Stimulated activated CD4-positive, alpha-beta T cell treated with anti-CD3 and anti-CD28 coated beads, Interleukin-2, amount 100 ng/mL, for 24 hours (primary cell): Measurements from ENCODE around the gene MIA2.
"Not testable (repeated sequence)": the region's sequence is repeated elsewhere in the genome, so short reads cannot be mapped to it uniquely, and the experiment has no call there.

Experiments
- DNase-seq, 2 donors: peaks; one replicate each; pipeline ENCODE4 v3.0.0-alpha.2; 2020

The MIA2 gene

DNA sequence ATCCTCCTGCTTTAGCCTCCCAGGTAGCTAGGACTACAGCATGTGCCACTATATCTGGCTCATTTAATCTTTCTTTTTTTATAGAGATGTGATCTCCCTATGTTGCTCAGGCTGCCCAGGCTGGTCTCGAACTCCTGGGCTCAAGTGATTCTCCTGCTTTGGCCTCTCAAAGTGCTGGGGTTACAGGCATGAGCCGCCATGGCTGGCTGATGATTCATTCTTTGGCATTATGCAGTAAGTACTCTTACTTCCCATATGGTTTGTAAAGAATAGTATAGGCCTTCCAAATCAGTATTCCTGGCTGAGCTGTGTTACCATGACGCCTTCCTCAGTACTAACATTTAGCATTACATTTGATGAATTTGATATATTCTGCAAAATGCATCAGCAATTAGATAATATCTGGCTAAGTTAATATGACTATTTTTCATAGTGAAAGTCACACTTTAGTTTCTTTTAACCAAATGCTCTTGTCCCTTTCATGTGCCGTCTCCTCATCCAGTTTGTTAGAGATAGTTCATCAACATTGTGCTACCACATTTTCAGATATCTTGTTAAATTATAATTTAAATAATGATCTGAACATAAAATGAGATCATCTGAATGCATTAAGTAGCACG is 3.2 kb upstream of the MIA2 start:
- DNase-seq: peak in 1 of 2 donors; percentile 21

DNA sequence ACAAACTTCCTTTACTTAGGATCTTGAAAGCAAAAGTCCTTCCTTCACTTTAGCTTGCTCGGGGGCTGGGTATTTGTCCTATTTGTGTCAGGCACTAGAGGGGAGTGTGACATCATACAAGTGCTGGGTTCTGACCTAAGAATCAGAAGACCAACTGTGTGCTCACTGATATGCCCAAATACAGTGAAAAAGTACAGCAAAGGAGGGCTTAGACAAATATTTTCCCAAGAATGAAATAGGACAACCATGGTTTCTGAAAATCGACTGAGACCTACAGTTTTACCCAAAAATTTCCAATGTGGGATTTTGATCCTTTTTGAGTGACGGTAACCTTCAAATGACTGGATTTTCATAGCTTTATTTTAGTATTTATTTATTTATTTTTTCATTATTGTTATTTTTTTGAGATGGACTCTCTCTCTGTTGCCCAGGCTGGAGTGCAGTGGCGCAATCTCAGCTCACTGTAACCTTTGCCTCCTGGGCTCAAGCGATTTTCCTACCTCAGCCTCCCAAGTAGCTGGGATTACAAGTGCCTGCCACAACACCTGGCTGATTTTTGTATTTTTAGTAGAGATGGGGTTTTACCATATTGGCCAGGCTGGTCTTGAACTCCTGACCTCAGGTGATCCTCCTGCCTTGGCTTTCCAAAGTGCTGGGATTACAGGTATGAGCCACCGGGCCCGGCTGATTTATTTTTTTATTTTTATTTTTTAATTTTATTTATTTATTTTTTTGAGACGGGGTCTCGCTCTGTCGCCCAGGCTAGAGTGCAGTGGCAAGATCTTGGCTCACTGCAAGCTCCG is 1.8 kb upstream of the MIA2 start:
- DNase-seq: peak in 1 of 2 donors; percentile 15

DNA sequence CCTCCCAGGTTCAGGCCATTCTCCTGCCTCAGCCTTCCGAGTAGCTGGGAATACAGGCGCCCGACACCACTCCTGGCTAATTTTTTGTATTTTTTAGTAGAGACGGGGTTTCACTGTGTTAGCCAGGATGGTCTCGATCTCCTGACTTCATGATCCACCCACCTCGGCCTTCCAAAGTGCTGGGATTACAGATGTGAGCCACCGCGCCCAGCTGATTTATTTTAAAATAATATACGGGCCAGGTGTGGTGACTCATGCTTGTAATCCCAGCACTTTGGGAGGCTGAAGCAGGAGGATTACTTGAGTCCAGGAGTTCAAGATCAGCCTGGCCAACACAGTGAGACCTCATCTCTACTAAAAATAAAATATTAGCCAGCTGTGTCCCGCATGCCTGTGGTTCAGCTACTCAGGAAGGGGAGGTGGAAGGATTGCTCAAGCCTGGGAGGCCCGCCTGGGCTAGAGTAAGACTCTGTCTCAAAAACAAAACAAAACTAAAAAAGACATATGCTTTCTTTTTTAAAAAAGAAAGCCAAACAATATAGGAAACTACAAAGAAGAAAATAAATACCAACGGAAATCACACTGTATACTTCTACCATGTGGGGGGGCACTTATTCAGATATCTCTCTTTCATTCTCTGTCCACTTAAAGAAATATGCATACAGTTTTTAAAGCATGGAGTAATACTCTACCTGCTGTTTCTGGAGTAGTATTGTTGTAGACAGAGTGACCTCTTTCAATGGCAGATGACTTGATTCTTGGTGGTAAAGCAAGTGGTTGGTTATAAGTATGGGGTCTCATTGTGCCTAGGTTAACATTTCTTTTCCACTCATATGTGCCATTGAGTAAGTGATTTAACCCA is 930 bp upstream of the MIA2 start:
- DNase-seq: no peak

DNA sequence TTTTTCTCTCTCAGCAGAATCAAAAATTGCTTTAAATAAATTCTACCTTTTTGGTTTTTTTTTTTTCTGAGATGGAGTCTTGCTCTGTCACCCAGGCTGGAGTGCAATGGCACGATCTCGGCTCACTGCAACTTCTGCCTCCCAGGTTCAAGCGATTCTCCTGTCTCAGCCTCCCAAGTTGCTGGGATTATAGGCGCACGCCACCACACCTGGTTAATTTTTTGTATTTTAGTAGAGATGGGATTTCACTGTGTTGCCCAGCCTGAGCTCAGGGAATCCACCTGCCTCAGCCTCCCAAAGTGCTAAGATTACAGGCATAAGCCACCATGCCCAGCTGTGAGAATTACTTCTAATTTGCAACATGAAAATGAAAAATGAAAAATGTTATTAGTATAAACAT is 1.3 kb downstream of the MIA2 start:
- DNase-seq: not testable (repeated sequence)

DNA sequence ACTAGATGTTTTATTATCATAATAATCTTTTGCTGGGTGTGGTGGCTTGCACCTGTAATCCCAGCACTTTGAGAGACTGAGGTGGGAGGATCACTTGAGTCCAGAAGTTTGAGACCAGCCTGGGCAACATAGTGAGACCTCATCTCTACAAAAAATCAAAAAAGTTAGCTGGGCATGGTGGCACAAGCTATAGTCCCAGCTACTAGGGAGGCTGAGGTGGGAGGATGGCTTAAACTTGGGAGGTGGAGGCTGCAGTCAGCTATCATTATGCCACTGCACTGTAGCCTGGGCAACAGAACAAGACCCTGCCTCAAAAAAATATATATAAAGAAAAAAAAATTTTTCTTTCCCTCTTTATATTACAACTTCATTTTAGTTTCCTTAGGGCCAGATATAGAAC is 1.8 kb downstream of the MIA2 start:
- DNase-seq: not testable (repeated sequence)

DNA sequence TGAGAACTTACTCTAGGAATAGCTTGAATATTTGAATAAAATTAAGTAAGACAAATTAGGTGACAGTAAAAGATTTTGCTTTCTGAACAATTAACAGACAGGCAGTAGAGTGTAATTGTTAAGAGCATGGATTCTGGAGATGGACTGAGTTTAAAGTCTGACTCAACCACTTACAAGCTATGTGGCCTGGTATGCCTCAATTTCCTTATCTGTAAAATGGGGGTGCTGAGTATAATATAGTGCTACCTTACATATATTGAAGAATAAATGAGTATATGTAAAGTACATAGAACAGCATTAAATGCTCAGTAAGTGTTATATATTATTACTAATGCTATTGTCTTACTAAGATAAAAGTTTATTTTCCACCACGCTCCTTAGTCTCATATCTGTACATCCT is 7.1 kb downstream of the MIA2 start:
- no peak for DNase-seq

DNA sequence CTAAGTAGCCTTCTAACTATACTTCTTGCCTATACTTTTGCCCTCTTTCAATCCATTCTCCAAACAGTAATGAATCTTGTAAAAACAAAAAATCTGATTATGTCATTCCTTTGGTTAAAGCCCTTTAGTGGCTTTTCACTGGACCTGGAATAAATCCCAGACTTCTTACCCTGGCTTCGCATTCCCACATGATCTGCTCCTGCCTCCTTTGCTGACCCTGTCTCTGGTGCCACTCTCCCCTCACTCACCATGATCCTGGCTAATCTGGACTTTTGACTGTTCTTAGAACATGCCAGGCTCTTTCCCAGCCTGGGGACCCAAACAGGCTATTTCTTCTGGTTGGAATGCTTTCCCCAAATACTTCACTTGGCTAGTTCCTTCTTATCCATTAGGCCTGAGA is 7.9 kb downstream of the MIA2 start:
- no peak for DNase-seq

DNA sequence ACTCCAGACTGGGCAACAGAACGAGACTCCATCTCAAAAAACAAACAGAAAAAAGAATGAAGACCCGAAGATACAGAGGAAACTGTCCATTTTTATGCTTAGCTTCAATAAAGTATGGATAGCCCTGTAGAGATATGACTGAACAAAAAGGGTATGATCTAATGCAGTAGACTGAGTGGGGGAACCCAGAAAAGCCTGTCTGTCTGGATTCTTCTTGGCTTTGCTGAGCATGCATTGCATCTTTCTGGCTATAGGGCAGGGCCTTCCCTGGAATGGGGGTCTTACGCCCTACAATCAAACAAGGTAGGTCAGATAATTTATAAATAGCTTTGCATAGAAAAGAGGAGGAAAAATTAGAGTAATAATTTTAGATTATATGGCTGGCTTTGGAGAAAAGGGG is 10.1 kb downstream of the MIA2 start:
- DNase-seq: no peak

DNA sequence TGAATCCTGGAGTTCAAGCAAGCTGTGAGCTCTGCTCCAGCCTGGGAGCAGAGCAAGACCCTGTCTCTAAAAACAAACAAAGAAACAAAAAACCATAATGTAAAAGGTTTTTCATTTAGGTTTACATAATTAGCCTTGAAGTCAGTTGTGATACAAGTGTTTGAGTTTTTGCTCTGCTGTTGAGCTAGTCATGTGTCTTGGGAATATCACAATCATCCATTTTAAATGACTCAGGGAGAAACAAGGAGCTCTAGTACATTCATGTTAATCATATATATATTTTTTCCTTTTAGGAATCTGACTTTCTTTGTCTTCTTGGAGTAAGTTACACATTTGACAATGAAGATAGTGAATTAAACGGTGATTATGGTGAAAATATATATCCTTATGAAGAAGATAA is 12.9 kb downstream of the MIA2 start:
- DNase-seq: no peak

DNA sequence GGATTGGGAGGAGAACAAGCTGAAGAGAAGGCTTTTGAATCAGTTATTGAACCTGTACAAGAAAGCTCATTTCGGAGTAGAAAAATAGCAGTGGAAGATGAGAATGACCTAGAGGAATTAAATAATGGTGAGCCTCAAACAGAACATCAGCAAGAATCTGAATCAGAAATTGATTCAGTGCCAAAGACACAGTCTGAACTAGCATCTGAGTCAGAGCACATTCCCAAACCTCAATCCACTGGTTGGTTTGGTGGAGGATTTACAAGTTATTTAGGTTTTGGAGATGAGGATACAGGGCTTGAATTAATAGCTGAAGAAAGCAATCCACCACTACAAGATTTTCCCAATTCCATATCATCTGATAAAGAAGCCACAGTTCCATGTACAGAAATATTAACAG is 13.5 kb downstream of the MIA2 start:
- no peak for DNase-seq

DNA sequence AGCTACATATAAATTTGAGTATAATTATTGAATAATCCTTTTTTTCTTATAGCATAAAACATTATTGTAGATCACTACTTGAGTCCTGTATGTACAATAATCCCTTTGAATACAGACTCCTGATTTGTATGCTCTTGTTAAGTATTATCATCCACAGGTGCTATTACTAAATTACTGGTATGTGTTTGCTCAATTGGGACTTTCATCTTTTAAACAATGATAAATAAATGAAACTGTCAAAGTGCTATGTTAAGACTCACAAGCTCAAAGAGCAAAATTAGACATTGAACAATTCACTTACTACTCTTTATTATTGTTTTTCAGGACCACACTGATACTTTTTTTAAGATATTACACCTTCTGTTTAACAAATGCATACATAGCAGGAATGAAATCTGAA is 17.8 kb downstream of the MIA2 start:
- DNase-seq: no peak

DNA sequence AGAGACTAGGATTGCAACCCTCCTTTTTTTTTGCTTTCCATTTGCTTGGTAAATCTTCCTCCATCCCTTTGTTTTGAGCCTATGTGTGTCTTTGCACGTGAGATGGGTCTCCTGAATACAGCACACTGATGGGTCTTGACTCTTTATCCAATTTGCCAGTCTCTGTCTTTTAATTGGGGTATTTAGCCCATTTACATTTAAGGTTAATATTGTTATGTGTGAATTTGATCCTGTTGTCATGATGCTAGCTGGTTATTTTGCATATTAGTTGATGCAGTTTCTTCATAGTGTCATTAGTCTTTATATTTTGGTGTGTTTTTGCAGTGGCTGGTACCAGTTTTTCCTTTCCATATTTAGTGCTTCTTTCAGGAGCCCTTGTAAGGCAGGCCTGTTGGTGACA is 23.7 kb downstream of the MIA2 start:
- not testable (repeated sequence) for DNase-seq

DNA sequence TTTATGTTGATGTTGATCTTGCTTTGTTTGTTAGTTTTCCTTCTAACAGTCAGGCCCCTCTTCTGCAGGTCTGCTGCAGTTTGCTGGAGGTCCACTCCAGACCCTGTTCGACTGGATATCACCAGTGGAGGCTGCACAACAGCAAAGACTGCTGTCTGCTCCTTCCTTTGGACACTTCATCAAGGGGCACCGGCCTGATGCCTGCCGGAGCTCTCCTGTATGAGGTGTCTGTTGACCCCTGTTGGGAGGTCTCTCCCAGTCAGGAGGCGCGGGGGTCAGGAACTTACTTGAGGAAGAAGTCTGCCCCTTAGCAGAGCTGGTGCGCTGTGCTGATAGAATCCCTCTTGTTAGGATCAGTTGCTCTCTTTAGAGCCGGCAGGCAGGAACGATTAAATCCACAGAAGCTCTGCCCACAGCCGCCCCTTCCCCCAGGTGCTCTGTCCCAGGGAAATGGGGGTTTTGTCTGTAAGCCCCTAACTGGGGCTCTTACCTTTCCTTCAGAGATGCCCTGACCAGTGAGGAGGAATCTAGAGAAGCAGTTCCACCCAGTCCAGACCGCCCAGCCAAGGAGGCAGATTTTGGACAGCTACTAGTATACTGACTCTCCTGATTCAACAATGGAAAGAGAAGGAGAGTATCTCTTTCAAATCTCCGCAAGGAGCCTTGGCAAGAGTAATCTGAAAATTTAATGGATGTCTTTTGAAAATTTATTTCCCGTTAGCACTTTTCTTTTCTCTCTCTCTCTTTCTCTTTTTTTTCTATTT is 25.2 kb downstream of the MIA2 start:
- DNase-seq: no peak

DNA sequence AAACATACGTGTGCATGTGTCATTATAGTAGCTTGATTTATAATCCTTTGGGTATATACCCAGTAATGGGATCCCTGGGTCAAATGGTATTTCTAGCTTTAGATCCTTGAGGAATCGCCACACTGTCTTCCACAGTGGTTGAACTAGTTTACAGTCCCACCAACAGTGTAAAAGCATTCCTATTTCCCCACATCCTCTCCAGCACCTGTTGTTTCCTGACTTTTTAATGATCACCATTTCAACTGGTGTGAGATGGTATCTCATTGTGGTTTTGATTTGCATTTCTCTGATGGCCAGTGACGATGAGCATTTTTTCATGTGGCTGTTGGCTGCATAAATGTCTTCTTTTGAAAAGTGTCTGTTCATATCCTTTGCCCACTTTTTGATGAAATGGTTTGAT is 26.4 kb downstream of the MIA2 start:
- not testable (repeated sequence) for DNase-seq

DNA sequence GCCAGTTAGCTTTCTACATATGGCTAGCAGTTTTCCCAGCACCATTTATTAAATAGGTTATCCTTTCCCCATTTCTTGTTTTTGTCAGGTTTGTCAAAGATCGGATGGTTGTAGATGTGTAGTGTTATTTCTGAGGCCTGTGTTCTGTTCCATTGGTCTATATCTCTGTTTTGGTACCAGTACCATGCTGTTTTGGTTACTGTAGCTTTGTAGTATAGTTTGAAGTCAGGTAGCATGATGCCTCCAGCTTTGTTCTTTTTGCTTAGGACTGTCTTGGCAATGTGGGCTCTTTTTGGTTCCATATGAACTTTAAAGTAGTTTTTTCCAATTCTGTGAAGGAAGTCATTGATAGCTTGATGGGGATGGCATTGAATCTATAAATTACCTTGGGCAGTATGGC is 28.5 kb downstream of the MIA2 start:
- not testable (repeated sequence) for DNase-seq

DNA sequence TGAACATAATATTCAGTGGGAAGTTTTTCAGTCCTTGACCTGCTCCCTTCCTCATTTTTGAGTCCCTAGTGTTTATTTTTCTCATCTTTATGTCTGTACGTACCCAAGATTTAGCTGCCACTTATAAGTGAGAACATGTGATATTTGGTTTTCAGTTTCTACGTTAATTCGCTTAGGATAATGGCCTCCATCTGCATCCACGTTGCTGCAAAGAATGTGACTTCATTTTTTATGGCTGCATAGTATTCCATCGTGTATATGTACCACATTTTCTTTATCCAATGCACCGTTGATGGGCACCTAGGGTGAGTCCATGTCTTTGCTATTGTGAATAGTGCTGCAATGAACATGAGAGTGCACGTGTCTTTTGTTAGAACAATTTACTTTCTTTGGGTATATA is 30.3 kb downstream of the MIA2 start:
- no peak for DNase-seq

DNA sequence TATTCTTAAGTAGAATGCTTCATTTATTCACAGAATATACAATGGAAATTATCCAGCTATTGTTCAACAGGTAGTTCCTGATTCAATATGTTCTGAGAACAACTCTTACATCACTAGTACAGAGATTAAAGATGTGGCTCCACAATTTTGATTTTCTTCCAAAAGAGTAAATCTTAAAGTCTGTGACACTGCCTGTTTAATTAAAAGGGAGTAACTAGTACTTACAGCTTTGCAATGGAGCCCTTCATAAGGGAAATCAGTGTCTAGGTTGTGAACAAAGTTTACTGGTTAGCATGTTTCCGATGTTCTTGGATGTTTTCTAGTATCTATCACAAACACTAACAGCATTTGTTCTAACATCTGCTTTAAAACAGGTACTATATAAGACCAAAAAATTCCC is 30.8 kb downstream of the MIA2 start:
- DNase-seq: no peak

DNA sequence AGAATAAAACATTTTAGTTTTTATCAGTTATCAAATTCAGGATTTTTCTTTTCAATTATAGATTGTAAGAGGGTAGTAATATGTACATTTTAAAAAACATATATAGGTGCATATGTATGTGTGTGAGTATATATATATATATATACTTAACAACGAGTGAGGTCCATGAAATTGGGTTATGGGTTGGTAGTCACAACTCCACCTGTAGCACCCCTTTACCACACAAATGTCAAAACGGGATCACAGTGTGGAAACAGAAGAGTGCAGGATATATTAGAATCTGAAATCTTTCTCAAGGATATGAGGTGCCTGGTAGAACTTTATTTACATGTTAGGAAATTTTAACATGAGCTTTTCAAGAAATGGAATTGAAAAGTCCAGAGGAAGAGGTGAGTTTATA is 31.3 kb downstream of the MIA2 start:
- no peak for DNase-seq

DNA sequence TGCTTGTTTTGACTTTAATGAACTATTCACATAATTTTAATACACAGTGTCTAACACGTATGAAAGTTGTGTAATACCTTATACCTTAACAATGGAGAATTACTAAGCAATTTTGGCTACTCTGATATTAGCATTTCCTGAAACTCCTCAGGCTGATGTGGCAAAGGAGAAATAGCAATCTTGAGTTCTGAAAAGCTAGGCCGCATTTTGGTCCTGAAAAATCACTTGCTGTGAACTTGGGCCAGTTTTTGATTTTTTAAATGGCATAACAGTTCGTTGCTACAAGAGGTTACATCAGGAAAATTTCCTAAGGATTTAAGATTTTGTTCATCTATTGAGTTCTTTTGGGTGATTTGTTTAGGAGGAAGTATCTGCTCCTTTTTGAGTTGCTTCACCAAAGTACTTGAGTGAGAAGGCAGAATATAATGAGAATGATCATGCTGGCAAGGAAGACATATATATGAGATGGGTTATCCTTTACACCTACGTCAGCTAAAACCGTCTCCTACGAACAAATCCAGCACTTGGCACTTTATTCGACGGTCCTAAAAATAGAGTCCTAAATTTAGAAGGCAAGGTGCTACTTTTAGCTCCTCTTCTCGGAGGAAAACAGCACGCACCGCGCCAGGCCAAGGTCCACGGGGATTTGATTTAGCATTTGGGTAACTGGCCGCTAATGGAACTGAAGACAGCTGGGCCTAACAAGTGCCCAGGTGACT is 32.2 kb downstream of the MIA2 start:
- no peak for DNase-seq

DNA sequence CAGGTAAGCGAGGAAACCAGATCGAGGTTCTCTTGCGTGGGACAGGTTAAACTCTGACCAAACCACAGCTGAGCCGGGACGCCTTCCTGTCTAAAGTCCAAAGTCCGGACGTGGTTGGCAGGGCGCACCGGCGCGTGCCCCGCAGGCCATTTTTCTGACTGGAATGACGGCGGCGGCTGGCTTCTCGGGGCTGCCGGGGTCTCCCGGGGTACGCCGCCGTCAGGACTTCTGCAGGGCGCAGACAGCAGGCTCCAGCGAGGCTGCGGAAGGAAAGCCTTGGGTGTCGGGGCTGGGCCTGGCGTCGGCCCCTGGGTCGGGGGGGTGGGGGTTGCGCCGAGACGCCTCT is 32.8 kb downstream of the MIA2 start:
- DNase-seq: no peak

DNA sequence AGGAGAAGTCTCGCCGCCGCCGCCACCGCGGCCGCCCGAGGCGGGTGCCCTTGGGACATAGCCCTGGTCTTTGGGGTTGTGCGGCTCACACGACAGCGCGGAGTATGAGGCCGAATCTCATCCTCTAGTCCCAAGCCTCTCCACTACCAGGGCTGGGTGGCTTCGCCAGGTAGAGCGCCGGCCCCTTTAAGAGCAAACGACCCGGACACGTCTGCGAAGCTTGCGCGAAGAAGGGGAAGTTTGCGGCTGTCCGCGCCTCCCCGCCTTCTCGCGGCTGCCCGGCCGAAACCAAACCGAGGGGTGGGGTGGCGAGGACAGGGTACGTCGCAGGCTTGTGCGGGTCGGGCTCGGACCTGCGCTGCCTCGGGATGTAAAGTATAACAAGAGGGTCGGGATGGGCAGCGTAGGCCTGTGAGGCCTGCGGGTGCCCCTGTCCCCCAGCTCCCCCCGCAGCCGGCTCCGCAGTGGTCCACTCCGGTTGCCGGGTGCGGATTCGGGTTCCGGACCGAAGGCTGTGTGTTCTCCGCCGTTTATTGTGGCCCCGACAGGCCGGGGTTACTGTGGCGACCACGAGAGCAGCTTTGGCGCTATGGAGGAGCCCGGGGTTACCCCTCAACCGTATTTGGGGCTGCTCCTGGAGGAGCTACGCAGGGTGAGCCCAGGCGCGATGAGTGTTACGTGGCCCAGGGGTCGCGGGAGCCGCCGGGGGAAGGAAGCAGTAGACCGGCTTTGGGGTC is 33.3 kb downstream of the MIA2 start:
- peak; percentile 73 to 75 for DNase-seq

DNA sequence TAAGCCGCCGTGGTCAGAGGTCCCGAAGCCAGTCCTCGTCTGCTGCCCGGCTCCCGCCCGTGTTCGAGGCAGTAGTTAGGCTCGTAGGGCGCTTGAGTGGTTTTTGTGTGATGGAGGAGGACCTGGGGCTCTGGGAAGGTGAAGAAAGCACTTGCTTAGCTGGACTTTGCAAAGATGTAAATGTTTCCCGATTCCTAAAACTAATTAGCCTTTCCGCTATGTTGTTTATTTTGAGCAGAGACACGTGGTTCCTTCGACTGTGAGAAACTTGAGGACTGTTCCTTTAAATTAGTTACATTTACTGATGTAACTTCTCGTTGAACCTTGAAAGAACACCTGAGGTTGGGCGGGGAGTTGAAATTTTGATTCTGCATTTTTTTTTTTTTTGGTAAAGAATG is 33.9 kb downstream of the MIA2 start:
- DNase-seq: no peak
